Activated T-helper 2 cell treated with anti-CD3 and anti-CD28 coated beads, Interferon-gamma antibody, Interleukin-2, Interleukin-4, amounts not matched to agents 10 μg/mL and 5 μg/mL and 100 μg/mL, durations not matched to agents 14 hours and 24 hours and 36 hours (primary cell): ENCODE results near the gene NDUFV2. TPM values are rescaled to one million over a fixed set of nuclear protein-coding genes. Genes with fewer than 3 reads are reported as not detected.
"Not testable (repeated sequence)": the region's sequence is repeated elsewhere in the genome, so short reads cannot be mapped to it uniquely, and the experiment has no call there.

Experiments
- DNase-seq: peaks from one replicate; pipeline ENCODE4 v3.0.0; 2021; ENCODE audit warnings: low spot score
- H3K27ac Mint-ChIP-seq: one replicate; pipeline ENCODE4 v1.8.0; 2021; ENCODE audit warnings: mixed read lengths
- H3K27me3 Mint-ChIP-seq: one replicate; pipeline ENCODE4 v1.8.0; 2021; ENCODE audit warnings: low read depth, mixed read lengths
- H3K36me3 Mint-ChIP-seq: one replicate; pipeline ENCODE4 v1.8.0; 2021; ENCODE audit warnings: low read depth, mixed read lengths
- H3K4me1 Mint-ChIP-seq: one replicate; pipeline ENCODE4 v1.8.0; 2021; ENCODE audit warnings: low read depth, mixed read lengths
- H3K4me3 Mint-ChIP-seq: one replicate; pipeline ENCODE4 v1.8.0; 2021; ENCODE audit warnings: low read depth, mild to moderate bottlenecking, moderate library complexity, mixed read lengths
- H3K9me3 Mint-ChIP-seq: one replicate; pipeline ENCODE4 v1.8.0; 2021; ENCODE audit warnings: mixed read lengths
- intact Hi-C: fragments of 100-400 bp; cut with micrococcal nuclease; formaldehyde crosslinking; loops from one replicate; pipeline ENCODE4 v1.15.1; 2023
- total RNA-seq: library from RNA; stranded (reverse); gene quantifications from 2 replicates; pipeline ENCODE4 v1.2.3, GENCODE V29; 2022

Gene NDUFV2
- total RNA-seq, 1 donor from 2014 or later, result 341 TPM

DNA sequence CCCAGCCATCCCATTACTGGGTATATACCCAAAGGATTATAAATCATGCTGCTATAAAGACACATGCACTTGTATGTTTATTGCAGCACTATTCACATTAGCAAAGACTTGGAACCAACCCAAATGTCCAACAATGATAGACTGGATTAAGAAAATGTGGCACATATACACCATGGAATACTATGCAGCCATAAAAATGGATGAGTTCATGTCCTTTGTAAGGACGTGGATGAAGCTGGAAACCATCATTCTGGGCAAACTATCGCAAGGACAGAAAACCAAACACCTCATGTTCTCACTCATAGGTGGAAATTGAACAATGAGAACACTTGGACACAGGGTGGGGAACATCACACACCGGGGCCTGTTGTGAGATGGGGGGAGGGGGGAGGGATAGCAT is 9.4 kb upstream of the NDUFV2 start:
- Mint-ChIP-seq H3K27ac (peak overlapping the region; percentile 99), H3K4me1 (peaks cover 75% of the 10 kb centered on the region), H3K36me3 (peaks cover 20% of the 10 kb centered on the region)
- H3K9me3 Mint-ChIP-seq, H3K4me3 Mint-ChIP-seq, DNase-seq, H3K27me3 Mint-ChIP-seq, intact Hi-C loops: not testable (repeated sequence)

GRCh38 chr18:9094307-9095226 is 7.9 kb upstream of the NDUFV2 start:
- peaks cover 4% of the 10 kb centered on the region for H3K9me3 Mint-ChIP-seq
- H3K4me1 Mint-ChIP-seq, result peaks cover 68% of the 10 kb centered on the region

GRCh38 chr18:9095297-9096006 is 7.0 kb upstream of the NDUFV2 start:
- intact Hi-C loops, result loop anchor here (1.0 to 2.0 kb wide), 3 partner anchors 13 to 41 kb away; partner anchors contain the start of gene ANKRD12

More at GRCh38 chr18:9094307-9095226, 7.9 kb upstream of the NDUFV2 start:
- H3K4me3 Mint-ChIP-seq, result peak overlapping the region; percentile 62
- H3K27ac Mint-ChIP-seq, result peak overlapping the region; percentile 99
- peak; percentile 46 for DNase-seq
- intact Hi-C loops, result loop anchor here (1.0 to 2.0 kb wide), 2 partner anchors 23 to 42 kb away; partner anchors contain the start of gene ANKRD12
- H3K27me3 Mint-ChIP-seq, result no peaks in the 10 kb centered on the region
- H3K36me3 Mint-ChIP-seq, result peaks cover 9% of the 10 kb centered on the region

GRCh38 chr18:9096007-9096371 is 6.5 kb upstream of the NDUFV2 start:
- intact Hi-C loops, result loop anchor here (2.0 kb wide), 1 partner anchor 13 kb away; no protein-coding TSS in a partner anchor
- peak overlapping the region; percentile 62 for H3K4me3 Mint-ChIP-seq
- H3K9me3 Mint-ChIP-seq, result peaks cover 4% of the 10 kb centered on the region
- H3K27me3 Mint-ChIP-seq, result no peaks in the 10 kb centered on the region
- peaks cover 3% of the 10 kb centered on the region for H3K36me3 Mint-ChIP-seq
- peaks cover 63% of the 10 kb centered on the region for H3K4me1 Mint-ChIP-seq
- peak overlapping the region; percentile 99 for H3K27ac Mint-ChIP-seq
- no peak for DNase-seq

More at GRCh38 chr18:9095297-9096006, 7.0 kb upstream of the NDUFV2 start:
- H3K9me3 Mint-ChIP-seq, result peaks cover 4% of the 10 kb centered on the region
- no peaks in the 10 kb centered on the region for H3K27me3 Mint-ChIP-seq
- peak overlapping the region; percentile 99 for H3K27ac Mint-ChIP-seq
- peak overlapping the region; percentile 62 for H3K4me3 Mint-ChIP-seq
- H3K4me1 Mint-ChIP-seq, result peaks cover 66% of the 10 kb centered on the region
- peaks cover 6% of the 10 kb centered on the region for H3K36me3 Mint-ChIP-seq
- peak; percentile 58 for DNase-seq

GRCh38 chr18:9096685-9097084 is 5.8 kb upstream of the NDUFV2 start:
- DNase-seq, result no peak
- Mint-ChIP-seq H3K4me1 (peaks cover 63% of the 10 kb centered on the region), H3K4me3 (no peak overlapping the region), H3K36me3 (no peaks in the 10 kb centered on the region), H3K27me3 (no peaks in the 10 kb centered on the region), H3K9me3 (no peaks in the 10 kb centered on the region), H3K27ac (peak overlapping the region; percentile 97)
- intact Hi-C loops, result loop anchor here (2.0 kb wide), 1 partner anchor 14 kb away; no protein-coding TSS in a partner anchor

DNA sequence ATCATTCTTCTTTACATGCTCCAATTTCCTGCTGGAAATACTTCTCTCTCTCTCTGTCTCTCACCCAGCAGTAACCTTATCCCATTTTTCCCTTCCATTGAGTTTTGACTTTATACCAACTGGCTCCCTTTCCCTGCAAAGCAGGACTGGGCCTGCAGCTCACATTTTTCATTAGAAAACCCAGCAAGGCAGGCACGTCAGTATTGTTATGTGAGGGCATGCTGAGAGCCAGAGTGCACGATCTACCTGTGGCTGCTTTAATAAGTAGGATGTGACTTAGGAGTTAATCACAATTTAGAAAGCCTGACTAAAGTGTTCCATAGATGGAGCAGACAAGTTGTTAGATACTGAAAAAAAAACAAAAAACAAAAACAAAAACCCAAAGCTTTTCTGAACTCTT is 5.2 kb upstream of the NDUFV2 start:
- peaks cover 64% of the 10 kb centered on the region for H3K4me1 Mint-ChIP-seq
- no peaks in the 10 kb centered on the region for H3K27me3 Mint-ChIP-seq
- peak overlapping the region; percentile 62 for H3K4me3 Mint-ChIP-seq
- peak overlapping the region; percentile 97 for H3K27ac Mint-ChIP-seq
- no peaks in the 10 kb centered on the region for H3K9me3 Mint-ChIP-seq
- no peaks in the 10 kb centered on the region for H3K36me3 Mint-ChIP-seq
- DNase-seq, result no peak
- intact Hi-C loops, result loop anchor here (2.0 kb wide), 1 partner anchor 15 kb away; no protein-coding TSS in a partner anchor

- intact Hi-C loops, result no loop called here
- Mint-ChIP-seq H3K36me3 (peaks cover 32% of the 10 kb centered on the region), H3K27me3 (no peaks in the 10 kb centered on the region), H3K4me1 (peaks cover 53% of the 10 kb centered on the region), H3K4me3 (peak overlapping the region; percentile 45), H3K9me3 (no peaks in the 10 kb centered on the region), H3K27ac (peak overlapping the region; percentile 57)
- DNase-seq, result no peak
These were observed 1.7 kb upstream of the NDUFV2 start for GRCh38 chr18:9100796-9101195.

DNA sequence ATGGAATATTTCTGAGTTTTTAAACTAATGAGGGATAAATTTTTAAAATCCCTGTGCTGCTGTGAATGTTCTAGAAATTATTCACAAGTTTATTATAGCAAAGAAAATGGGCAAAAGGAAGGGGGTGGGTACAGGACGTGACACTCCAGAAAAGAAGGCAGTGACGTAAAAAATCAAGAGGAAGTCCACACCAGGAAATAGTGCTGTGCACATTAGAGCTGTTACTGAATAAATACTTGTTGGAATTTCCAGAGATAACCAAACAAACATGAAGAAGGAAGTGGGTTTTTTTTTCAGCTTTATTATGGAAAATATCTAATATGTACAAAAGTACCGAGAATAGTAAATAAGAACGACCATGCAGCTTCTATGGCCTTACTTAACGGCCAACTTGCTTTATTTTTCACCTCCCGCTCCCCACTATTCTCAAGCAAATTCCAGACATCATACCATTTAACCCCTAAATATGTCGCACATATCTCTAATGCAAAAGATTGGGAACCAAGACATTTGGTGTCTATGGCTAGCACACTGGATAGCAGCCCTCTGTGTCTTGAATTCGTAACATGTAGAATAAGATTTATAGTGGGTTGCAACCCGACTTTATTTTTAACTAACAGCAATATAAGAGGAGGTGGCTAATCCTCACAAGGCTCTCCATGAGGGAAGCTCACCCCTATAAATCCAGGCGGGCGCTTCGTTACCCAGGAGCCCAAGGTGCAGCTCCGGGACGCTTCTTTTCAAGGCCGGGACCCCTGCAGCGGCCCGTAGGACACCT is 580 bp upstream of the NDUFV2 start:
- no peak for DNase-seq
- peaks cover 43% of the 10 kb centered on the region for H3K36me3 Mint-ChIP-seq
- H3K4me1 Mint-ChIP-seq, result peaks cover 57% of the 10 kb centered on the region
- intact Hi-C loops, result loop anchor here (1.0 kb wide), 2 partner anchors 11 to 34 kb away; partner anchors contain the start of gene ANKRD12
- H3K9me3 Mint-ChIP-seq, result no peaks in the 10 kb centered on the region
- peak overlapping the region; percentile 92 for H3K4me3 Mint-ChIP-seq
- peak overlapping the region; percentile 97 for H3K27ac Mint-ChIP-seq
- no peaks in the 10 kb centered on the region for H3K27me3 Mint-ChIP-seq

DNA sequence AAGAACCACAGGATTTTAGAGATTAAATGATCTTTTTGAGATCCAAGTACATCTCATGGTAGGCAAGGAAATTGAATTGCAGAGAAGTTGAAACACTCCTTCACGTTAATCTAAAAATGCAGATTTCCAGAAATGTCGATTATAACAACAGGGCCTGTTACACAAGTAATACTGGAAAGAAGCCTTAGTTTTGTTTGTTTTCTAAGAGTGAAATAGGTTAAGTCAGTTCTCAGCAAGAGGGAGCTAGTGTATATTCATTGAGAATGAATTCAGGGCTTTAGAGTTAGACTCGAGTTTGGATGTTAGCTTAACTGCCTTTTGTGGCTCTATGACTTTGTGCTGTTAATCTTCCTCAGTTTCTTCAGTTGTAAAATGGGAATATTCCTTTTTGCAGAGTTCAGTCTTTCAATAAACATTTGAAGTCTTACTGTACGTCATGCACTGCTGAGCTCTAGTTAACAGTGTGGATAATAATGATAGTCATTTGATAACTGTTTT is 926 bp downstream of the NDUFV2 start:
- intact Hi-C loops, result loop anchor here (1.0 kb wide), 1 partner anchor 15 kb away; no protein-coding TSS in a partner anchor
- no peak for DNase-seq
- Mint-ChIP-seq H3K9me3 (no peaks in the 10 kb centered on the region), H3K4me1 (peaks cover 59% of the 10 kb centered on the region), H3K27me3 (no peaks in the 10 kb centered on the region), H3K4me3 (peak overlapping the region; percentile 92), H3K27ac (peak overlapping the region; percentile 97), H3K36me3 (peaks cover 55% of the 10 kb centered on the region)

DNA sequence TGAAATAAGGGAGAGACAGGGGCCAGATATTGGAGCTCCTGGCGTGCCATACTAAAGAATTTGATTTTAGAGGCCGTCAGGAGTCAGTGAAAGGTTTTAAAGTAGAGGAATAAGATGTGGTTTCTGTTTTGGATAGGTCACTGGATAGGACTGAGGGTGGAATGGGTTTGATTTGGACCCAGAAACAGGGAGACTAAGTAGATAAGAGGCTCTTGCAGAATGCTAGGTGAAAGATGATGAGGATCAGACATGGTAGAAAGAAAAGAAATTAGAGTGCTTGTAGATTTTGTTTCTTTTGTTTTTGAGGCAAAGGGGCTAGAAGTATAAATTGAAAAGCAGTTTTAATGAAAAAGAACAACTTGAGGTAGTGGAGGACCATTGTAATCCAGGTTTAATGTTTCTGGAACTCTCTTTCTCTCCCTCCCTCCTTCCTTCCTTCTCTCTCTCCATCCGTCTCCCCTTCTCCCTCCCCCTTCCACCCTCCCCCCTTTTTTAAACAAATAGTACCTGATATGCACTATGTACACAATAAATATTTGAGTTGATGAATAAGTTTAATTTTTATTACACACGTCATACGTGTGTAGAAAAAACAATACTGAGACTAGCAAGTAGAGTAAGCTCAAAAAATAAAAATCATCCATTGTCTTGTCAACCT is 1.9 kb downstream of the NDUFV2 start:
- Mint-ChIP-seq H3K9me3 (no peaks in the 10 kb centered on the region), H3K36me3 (peaks cover 62% of the 10 kb centered on the region), H3K4me1 (peaks cover 64% of the 10 kb centered on the region), H3K4me3 (peak overlapping the region; percentile 92), H3K27me3 (no peaks in the 10 kb centered on the region), H3K27ac (peak overlapping the region; percentile 97)
- intact Hi-C loops, result no loop called here
- no peak for DNase-seq

DNA sequence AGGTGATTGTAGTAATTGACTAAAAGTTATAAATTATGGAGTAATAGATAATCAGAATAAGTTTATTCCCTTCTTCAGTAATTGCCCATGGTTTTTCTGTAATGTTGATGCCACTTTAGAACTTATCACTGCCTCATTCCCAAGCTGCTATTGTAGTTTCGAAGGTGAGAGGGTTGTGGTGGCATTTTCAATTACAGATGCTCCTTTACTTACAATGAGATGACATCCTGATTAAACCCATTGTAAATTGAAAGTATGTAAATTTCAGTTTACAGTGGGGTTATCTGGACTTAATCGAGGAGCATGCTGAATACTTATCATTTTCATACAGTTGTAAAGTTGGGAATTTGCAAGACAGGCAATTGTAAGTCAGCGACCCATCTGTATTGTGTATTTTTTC is 2.9 kb downstream of the NDUFV2 start:
- Mint-ChIP-seq H3K4me3 (peak overlapping the region; percentile 92), H3K9me3 (no peaks in the 10 kb centered on the region), H3K36me3 (peaks cover 69% of the 10 kb centered on the region), H3K27ac (peak overlapping the region; percentile 71), H3K27me3 (no peaks in the 10 kb centered on the region), H3K4me1 (peaks cover 66% of the 10 kb centered on the region)
- intact Hi-C loops, result no loop called here
- DNase-seq, result no peak
